ENCODE data around the gene TBC1D2B. TPM values are rescaled to one million over a fixed set of nuclear protein-coding genes. Genes with fewer than 3 reads are reported as not detected.

TBC1D2B gene
- total RNA-seq: 10 to 100 TPM; 38.2 to 61.7 (median 58.3) TPM
- 10 to 100 TPM in 2 of 3 donors, 1 to 10 TPM in 1; 9.3 to 12.4 (median 11.7) TPM for polyA plus RNA-seq
- long read RNA-seq, donor 1, full-length matches to known transcripts: 10 of 10 reads
- long read RNA-seq, donor 1, partial matches to known transcripts: 0 of 10 reads
- long read RNA-seq, donor 1, other reads (novel, unspliced or antisense): 0 of 10 reads
- long read RNA-seq, donor 2, full-length matches to known transcripts: 20 of 20 reads
- long read RNA-seq, donor 2, partial matches to known transcripts: 0 of 20 reads
- long read RNA-seq, donor 2, other reads (novel, unspliced or antisense): 0 of 20 reads
- long read RNA-seq, donor 3, full-length matches to known transcripts: 12 of 12 reads
- long read RNA-seq, donor 3, partial matches to known transcripts: 0 of 12 reads
- long read RNA-seq, donor 3, other reads (novel, unspliced or antisense): 0 of 12 reads
- long read RNA-seq, donor 4, full-length matches to known transcripts: 1 of 1 reads
- long read RNA-seq, donor 4, partial matches to known transcripts: 0 of 1 reads
- long read RNA-seq, donor 4, other reads (novel, unspliced or antisense): 0 of 1 reads
- long read RNA-seq, donor 5, full-length matches to known transcripts: 15 of 15 reads
- long read RNA-seq, donor 5, partial matches to known transcripts: 0 of 15 reads
- long read RNA-seq, donor 5, other reads (novel, unspliced or antisense): 0 of 15 reads
- long read RNA-seq, donor 6, full-length matches to known transcripts: 39 of 39 reads
- long read RNA-seq, donor 6, partial matches to known transcripts: 0 of 39 reads
- long read RNA-seq, donor 6, other reads (novel, unspliced or antisense): 0 of 39 reads
- long read RNA-seq, donor 7, full-length matches to known transcripts: 11 of 11 reads
- long read RNA-seq, donor 7, partial matches to known transcripts: 0 of 11 reads
- long read RNA-seq, donor 7, other reads (novel, unspliced or antisense): 0 of 11 reads
- long read RNA-seq, donor 8, full-length matches to known transcripts: 15 of 15 reads
- long read RNA-seq, donor 8, partial matches to known transcripts: 0 of 15 reads
- long read RNA-seq, donor 8, other reads (novel, unspliced or antisense): 0 of 15 reads
- long read RNA-seq, donor 9, full-length matches to known transcripts: 21 of 21 reads
- long read RNA-seq, donor 9, partial matches to known transcripts: 0 of 21 reads
- long read RNA-seq, donor 9, other reads (novel, unspliced or antisense): 0 of 21 reads
- long read RNA-seq, donor 10, full-length matches to known transcripts: 5 of 5 reads
- long read RNA-seq, donor 10, partial matches to known transcripts: 0 of 5 reads
- long read RNA-seq, donor 10, other reads (novel, unspliced or antisense): 0 of 5 reads

DNA sequence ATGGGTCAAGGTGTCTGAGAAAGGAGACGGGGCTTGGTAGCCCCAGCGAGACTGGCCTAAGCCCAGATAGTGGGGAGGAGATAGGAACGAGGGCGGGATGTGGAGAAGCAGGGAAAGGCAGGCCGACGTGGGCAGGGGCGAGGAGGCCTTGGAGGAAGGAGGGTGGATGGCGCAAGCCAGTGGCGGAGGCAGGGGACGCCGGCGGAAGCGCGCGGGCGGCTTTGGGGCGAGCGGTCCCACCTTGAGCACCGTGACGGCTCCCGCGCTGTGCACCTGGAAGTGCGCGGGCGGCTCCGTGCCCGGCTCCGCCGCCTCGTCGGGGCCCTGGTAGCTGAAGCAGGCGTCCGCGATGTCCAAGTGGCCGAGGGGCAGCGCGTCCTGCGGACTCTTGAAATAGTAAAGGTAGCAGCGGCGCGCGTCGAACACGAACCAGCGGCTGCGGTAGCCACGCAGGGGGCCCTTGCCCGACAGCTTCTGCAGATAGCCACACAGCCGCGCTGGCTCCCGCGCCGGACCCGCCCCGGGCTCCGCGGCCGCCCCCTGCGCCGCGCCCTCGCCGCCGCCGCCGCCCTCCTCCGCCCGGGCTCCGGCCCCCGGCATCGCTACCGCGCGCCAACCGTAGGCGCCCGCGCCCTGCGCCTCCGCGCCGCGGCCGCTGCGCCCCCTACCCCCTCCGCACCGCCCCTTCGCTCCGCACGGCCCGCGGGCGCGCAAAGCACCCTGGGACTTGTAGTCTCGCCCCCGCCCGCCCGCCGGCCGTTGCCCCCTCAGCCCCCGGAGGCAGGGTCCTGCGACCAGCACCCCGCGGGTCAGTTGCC is at the start of gene TBC1D2B:
TBC1D2B (minus strand) TSS at position 659 of the 818 bp plus-strand sequence; CDS start at position 600, 59 bp downstream.
- H3K9me3 ChIP-seq: no peaks in the 10 kb centered on the region
- intact Hi-C loops (cut with DNase I; ENCODE audit: low total_unique reads): no loop called here
- H3K4me3 ChIP-seq: peak within 1 kb of the TSS; percentile 81 to 96 (median 89)
- TF ChIP-seq POLR2AphosphoS5 (IDR thresholded peaks at IDR 0.05): peak in 1 of 3 donors; percentile 25
- peak in 1 of 7 experiments; percentile 24 for TF ChIP-seq CTCF (IDR thresholded peaks at IDR 0.05)
- TF ChIP-seq POLR2A (IDR thresholded peaks at IDR 0.05): no peak
- TF ChIP-seq EP300 (IDR thresholded peaks at IDR 0.05): no peak
- 0% methylated on average over 33 to 104 of the region's 104 CpGs for WGBS, 5 donors
- peak within 1 kb of the TSS; percentile 92 to 99 (median 97) for H3K27ac ChIP-seq
- no peaks in the 10 kb centered on the region for H3K36me3 ChIP-seq
- peaks cover 30 to 80% (median 52%) of the 10 kb centered on the region in 4 donors for H3K4me1 ChIP-seq
- no peaks in the 10 kb centered on the region for H3K27me3 ChIP-seq
- peak; percentile 70 to 90 for DNase-seq

- DNase-seq: no peak
- intact Hi-C loops (cut with DNase I; ENCODE audit: low total_unique reads): no loop called here
- no peaks in the 10 kb centered on the region for H3K27me3 ChIP-seq
- no peak for TF ChIP-seq POLR2AphosphoS5 (IDR thresholded peaks at IDR 0.05)
- no peak for TF ChIP-seq POLR2A (IDR thresholded peaks at IDR 0.05)
- TF ChIP-seq CTCF (IDR thresholded peaks at IDR 0.05): no peak
- no peak for TF ChIP-seq EP300 (IDR thresholded peaks at IDR 0.05)
- WGBS, 5 donors: 68 to 87% (median 78%) methylated on average over 3 of the region's 3 CpGs
- no peak overlapping the region for H3K4me3 ChIP-seq
- H3K4me1 ChIP-seq: peaks cover 0 to 10% (median 0%) of the 10 kb centered on the region in 4 donors
- no peaks in the 10 kb centered on the region for H3K36me3 ChIP-seq
- no peak overlapping the region for H3K27ac ChIP-seq
- no peaks in the 10 kb centered on the region for H3K9me3 ChIP-seq
Measured at GRCh38 chr15:78125267-78125666, 47.8 kb upstream of the TBC1D2B start.

DNA sequence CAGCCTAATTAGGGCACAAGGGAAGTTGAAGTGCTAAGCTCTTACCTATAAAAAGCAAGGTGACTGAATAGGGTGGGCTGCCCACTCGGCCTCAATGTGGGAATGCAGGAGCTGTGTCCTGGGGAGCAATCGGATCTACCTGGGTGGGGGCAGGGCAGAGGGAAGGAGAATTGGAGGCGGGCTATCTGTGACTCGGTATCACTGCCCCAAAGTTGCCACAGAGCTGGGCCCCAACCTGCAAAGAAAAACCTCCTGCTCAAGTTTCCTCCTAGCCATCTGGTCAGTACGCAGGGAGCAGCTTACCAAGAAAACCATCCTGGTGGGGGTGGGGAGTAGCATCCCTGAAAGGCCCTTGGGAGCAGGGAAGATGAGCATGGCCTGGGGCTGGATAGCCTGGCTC is 43.0 kb upstream of the TBC1D2B start:
- H3K9me3 ChIP-seq: no peaks in the 10 kb centered on the region
- TF ChIP-seq EP300 (IDR thresholded peaks at IDR 0.05) (no peak), POLR2AphosphoS5 (IDR thresholded peaks at IDR 0.05) (no peak)
- no peak for DNase-seq
- H3K36me3 ChIP-seq: no peaks in the 10 kb centered on the region
- no peak overlapping the region for H3K4me3 ChIP-seq
- no peaks in the 10 kb centered on the region for H3K27me3 ChIP-seq
- intact Hi-C loops (cut with DNase I; ENCODE audit: low total_unique reads): no loop called here
- H3K27ac ChIP-seq: no peak overlapping the region
- H3K4me1 ChIP-seq: no peaks in the 10 kb centered on the region
- WGBS, 5 donors: 58 to 78% (median 72%) methylated on average over 4 to 5 of the region's 5 CpGs

GRCh38 chr15:78112551-78112950 is 35.0 kb upstream of the TBC1D2B start:
- DNase-seq: no peak
- intact Hi-C loops (cut with DNase I; ENCODE audit: low total_unique reads): loop anchor here (5.0 kb wide), 2 partner anchors 85 to 130 kb away; no protein-coding TSS in a partner anchor
- WGBS, 5 donors: 60 to 77% (median 71%) methylated on average over 3 of the region's 3 CpGs
- Histone ChIP-seq H3K27me3 (no peaks in the 10 kb centered on the region), H3K9me3 (no peaks in the 10 kb centered on the region), H3K27ac (no peak overlapping the region), H3K4me3 (no peak overlapping the region), H3K4me1 (peaks cover 0 to 9% (median 4%) of the 10 kb centered on the region in 4 donors), H3K36me3 (no peaks in the 10 kb centered on the region)
- TF ChIP-seq CTCF (IDR thresholded peaks at IDR 0.05): no peak
- no peak for TF ChIP-seq POLR2A (IDR thresholded peaks at IDR 0.05)
- no peak for TF ChIP-seq POLR2AphosphoS5 (IDR thresholded peaks at IDR 0.05)
- no peak for TF ChIP-seq EP300 (IDR thresholded peaks at IDR 0.05)

Measured in stomach (tissue), 19 donors.